Ascending aorta (tissue), 2 donors: ENCODE measurements around the gene GRM5. TPM values are rescaled to one million over a fixed set of nuclear protein-coding genes. Genes with fewer than 3 reads are reported as not detected.
"Not testable (repeated sequence)": the region's sequence is repeated elsewhere in the genome, so short reads cannot be mapped to it uniquely, and the experiment has no call there.

Experiments
- DNase-seq, 2 donors: peaks; one replicate each; pipeline ENCODE4 v3.0.0-alpha.2; 2019; ENCODE audit warnings: low spot score in 2 of 2
- H3K27ac ChIP-seq, 2 donors: fragments of 200-600 bp; sonication (generic); one replicate each; pipeline ENCODE4 v1.5.1; 2016 to 2017; ENCODE audit warnings: mild to moderate bottlenecking in 1 of 2
- H3K27me3 ChIP-seq: fragments of 200-600 bp; sonication (generic); one replicate; pipeline ENCODE4 v1.5.1; 2017
- H3K36me3 ChIP-seq, 2 donors: fragments of 200-600 bp; sonication (generic); one replicate each; pipeline ENCODE4 v1.5.1; 2016
- H3K4me1 ChIP-seq, 2 donors: fragments of 200-600 bp; sonication (generic); one replicate each; pipeline ENCODE4 v1.5.1; 2016 to 2017; ENCODE audit warnings: mild to moderate bottlenecking in 1 of 2
- H3K4me3 ChIP-seq, 2 donors: fragments of 200-600 bp; sonication (generic); one replicate each; pipeline ENCODE4 v1.5.1; 2016 to 2017; ENCODE audit warnings: mild to moderate bottlenecking in 1 of 2
- H3K9me3 ChIP-seq, 2 donors: fragments of 200-600 bp; sonication (generic); one replicate each; pipeline ENCODE4 v1.5.1; 2016
- CTCF ChIP-seq, 3 experiments: fragments of 200-600 bp in 2 of 3; fragments of 450-650 bp in 1 of 3; sonication (generic) in 2 of 3; IDR thresholded peaks; one replicate each; pipeline ENCODE4 v1.5.1; 2016 to 2019; ENCODE audit warnings: antibody characterized with exemption in 3 of 3, mild to moderate bottlenecking in 1 of 3, moderate library complexity in 1 of 3
- intact Hi-C: fragments of 100-400 bp; cut with DNase I; formaldehyde crosslinking; loops from one replicate; pipeline ENCODE4 v1.15.1; 2023
- total RNA-seq: library from RNA; depleted of rRNA; stranded (reverse); fragments of >200 nt; gene quantifications from one replicate; pipeline ENCODE4 v1.1.0, GENCODE V29; 2016

GRM5 gene
- total RNA-seq, 1 donor from 2014 or later: 10.2 TPM

- Histone ChIP-seq H3K4me1 (no peaks in the 10 kb centered on the region), H3K4me3 (no peak overlapping the region), H3K36me3 (no peaks in the 10 kb centered on the region), H3K9me3 (no peaks in the 10 kb centered on the region), H3K27me3 (no peaks in the 10 kb centered on the region), H3K27ac (no peak overlapping the region)
- TF ChIP-seq CTCF (IDR thresholded peaks at IDR 0.05): no peak
- DNase-seq: no peak
- intact Hi-C loops: no loop called here
Measured at GRCh38 chr11:89015614-89016013, 50.2 kb downstream of the GRM5 start.

- DNase-seq, H3K36me3 ChIP-seq, intact Hi-C loops: not testable (repeated sequence)
Measured at GRCh38 chr11:89000852-89001251, 64.9 kb downstream of the GRM5 start.

GRCh38 chr11:88979641-88980040 is 86.1 kb downstream of the GRM5 start:
- Histone ChIP-seq H3K4me1 (no peaks in the 10 kb centered on the region), H3K9me3 (no peaks in the 10 kb centered on the region), H3K27me3 (no peaks in the 10 kb centered on the region), H3K4me3 (no peak overlapping the region), H3K36me3 (no peaks in the 10 kb centered on the region), H3K27ac (no peak overlapping the region)
- DNase-seq: no peak
- no peak for TF ChIP-seq CTCF (IDR thresholded peaks at IDR 0.05)
- intact Hi-C loops: no loop called here

More at GRCh38 chr11:89000852-89001251, 64.9 kb downstream of the GRM5 start:
- not testable (repeated sequence) for H3K9me3 ChIP-seq, H3K4me3 ChIP-seq, H3K27me3 ChIP-seq
- Histone ChIP-seq H3K4me1 (peaks cover 0 to 11% of the 10 kb centered on the region in 2 donors), H3K27ac (peak overlapping the region in 1 of 2 donors; percentile 51)

GRCh38 chr11:88978992-88979391 is 86.8 kb downstream of the GRM5 start:
- DNase-seq, H3K36me3 ChIP-seq, intact Hi-C loops, H3K9me3 ChIP-seq, H3K4me1 ChIP-seq, H3K4me3 ChIP-seq, H3K27me3 ChIP-seq, H3K27ac ChIP-seq: not testable (repeated sequence)

GRCh38 chr11:88975441-88975840 is 90.3 kb downstream of the GRM5 start:
- DNase-seq, intact Hi-C loops, H3K27me3 ChIP-seq, H3K4me1 ChIP-seq, H3K36me3 ChIP-seq, H3K4me3 ChIP-seq, H3K27ac ChIP-seq, H3K9me3 ChIP-seq: not testable (repeated sequence)

- no peak for DNase-seq
- intact Hi-C loops: no loop called here
- no peak for TF ChIP-seq CTCF (IDR thresholded peaks at IDR 0.05)
Measured at GRCh38 chr11:88972210-88972609, 93.6 kb downstream of the GRM5 start.

GRCh38 chr11:88961621-88962020 is 104.2 kb downstream of the GRM5 start:
- H3K27ac ChIP-seq, H3K4me3 ChIP-seq, H3K4me1 ChIP-seq, H3K27me3 ChIP-seq, intact Hi-C loops, H3K9me3 ChIP-seq, H3K36me3 ChIP-seq, DNase-seq: not testable (repeated sequence)

More at GRCh38 chr11:88972210-88972609, 93.6 kb downstream of the GRM5 start:
- Histone ChIP-seq H3K27me3 (no peaks in the 10 kb centered on the region), H3K9me3 (no peaks in the 10 kb centered on the region), H3K36me3 (no peaks in the 10 kb centered on the region), H3K4me3 (no peak overlapping the region), H3K4me1 (no peaks in the 10 kb centered on the region), H3K27ac (no peak overlapping the region)

- H3K4me3 ChIP-seq, H3K4me1 ChIP-seq, H3K27ac ChIP-seq, H3K9me3 ChIP-seq, H3K27me3 ChIP-seq, H3K36me3 ChIP-seq, intact Hi-C loops, DNase-seq: not testable (repeated sequence)
Measured at GRCh38 chr11:88959857-88960256, 105.9 kb downstream of the GRM5 start.
